Activated CD8-positive, alpha-beta memory T cell treated with anti-CD3 and anti-CD28 coated beads, Interleukin-2, amount 50 U/mL, for 48 hours (primary cell): ENCODE measurements around the gene MYMK.

ENCODE experiments used
- DNase-seq: peaks from one replicate; pipeline ENCODE4 v3.0.0-alpha.2; 2020

The MYMK gene

DNA sequence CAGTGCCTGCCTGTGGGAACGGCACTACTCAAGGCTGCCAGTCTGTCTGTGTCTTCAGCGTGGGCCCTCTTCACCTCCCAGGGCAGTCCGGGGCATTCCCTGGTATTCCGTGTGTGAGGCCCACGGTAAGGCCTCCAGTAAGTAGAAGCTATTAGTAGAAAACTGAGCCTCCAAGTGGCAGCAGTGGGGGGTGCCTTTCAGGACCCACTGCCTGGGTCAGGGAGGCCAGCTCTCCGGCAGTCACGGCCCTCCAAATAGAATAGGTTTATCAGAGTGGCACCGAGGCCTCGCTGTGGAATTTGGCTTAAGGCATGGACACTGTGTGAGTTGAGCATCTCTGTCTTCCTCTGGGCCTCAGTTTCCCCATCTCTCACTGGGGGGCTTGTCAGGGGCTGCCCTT lies 32.8 kb upstream of the MYMK start:
- no peak for DNase-seq

- DNase-seq = no peak
Observed at GRCh38 chr9:133556354-133556753, 31.6 kb upstream of the MYMK start.

GRCh38 chr9:133554729-133555128 lies 30.0 kb upstream of the MYMK start:
- DNase-seq = no peak

DNA sequence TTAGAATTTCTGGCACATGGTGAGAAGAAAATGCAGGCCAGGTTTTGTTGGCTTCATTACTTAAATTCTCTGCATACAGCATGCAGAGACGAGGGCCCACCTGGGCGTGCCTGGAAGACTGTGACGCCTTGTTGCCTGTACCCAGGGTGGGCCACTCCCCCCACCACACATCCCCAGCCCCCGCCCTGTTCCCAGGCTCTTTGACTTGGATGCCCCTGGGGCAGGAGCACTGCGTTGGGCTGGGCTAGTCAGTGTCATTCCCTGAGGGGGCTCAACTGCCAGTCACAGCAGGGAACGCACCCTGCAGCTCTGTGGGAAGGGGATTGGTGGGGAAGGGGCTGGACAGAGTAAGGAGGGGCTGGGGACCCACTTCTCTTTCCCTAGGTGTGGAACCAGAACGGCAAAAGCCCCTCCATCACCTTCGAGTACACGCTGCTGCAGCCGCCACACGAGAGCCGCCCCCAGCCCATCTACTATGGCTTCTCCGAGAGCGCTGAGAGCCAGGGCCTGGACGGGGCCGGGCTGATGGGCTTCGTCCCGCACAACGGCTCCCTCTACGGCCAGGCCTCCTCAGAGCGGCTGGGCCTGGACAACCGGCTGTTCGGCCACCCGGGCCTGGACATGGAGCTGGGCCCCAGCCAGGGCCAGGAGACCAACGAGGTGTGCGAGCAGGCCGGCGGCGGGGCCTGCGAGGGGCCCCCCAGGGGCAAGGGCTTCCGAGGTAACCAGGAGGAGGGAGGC lies 29.4 kb upstream of the MYMK start:
- DNase-seq = no peak

DNA sequence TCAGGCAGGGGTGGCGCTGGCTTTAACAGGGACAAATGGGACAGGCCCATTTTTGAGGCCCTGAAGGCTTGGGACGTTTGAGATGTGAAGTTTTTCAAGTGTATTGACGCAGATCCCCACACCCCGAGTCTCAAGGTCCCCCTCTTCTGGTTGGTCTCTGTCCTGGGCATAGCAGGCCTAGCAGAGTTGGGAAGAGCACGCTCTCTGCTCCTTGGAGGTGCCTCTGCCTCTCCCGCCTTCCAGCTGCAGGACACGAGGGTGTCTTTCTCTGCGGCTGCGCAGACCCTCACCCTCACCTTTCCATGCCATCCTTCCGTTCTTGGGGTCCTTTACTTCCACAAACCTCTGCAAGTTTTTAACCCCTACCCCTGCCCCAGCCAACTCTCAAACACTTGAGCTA lies 28.4 kb upstream of the MYMK start:
- no peak for DNase-seq

DNA sequence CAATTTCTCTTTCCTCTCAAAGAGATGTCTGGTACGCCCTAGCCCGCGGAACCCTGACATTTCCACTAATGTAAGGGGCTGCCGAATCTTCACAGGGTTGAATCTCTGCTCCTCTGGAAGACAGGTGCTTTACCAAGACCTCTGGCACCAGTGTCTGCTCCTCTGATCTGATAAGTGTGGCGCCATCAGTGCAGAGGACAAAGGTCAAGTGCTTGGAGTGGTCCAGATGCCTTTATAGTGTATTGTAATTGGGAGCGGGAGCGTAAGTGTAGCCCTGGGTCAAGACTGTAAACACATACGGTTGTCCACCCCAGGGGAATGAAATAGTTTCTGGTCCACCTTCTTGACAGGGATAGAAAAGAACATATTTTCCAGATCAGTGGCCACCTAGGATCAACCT lies 27.5 kb upstream of the MYMK start:
- no peak for DNase-seq

DNA sequence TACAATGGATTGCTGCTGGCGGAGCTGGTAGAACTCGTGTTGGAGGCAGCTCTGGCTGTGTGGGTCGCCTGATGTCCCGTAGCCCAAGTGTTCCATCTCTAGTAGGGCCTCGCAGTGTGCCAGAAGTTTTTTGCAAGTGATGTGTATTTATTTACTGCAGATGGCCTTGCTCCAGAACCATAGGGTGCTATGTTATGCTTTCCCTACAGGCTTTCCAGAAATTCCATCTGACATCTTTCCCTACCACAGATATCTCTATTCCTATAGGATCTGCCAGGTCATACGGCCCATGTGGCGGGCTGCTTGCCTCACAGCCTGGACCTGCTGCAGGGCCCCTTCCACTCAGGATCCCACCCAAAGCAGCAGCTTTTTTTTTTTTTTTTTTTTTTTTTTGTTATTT lies 26.7 kb upstream of the MYMK start:
- no peak for DNase-seq

- no peak for DNase-seq
Observed at GRCh38 chr9:133547116-133547515, 22.4 kb upstream of the MYMK start.

- no peak for DNase-seq
Observed at GRCh38 chr9:133546287-133546680, 21.5 kb upstream of the MYMK start.

DNA sequence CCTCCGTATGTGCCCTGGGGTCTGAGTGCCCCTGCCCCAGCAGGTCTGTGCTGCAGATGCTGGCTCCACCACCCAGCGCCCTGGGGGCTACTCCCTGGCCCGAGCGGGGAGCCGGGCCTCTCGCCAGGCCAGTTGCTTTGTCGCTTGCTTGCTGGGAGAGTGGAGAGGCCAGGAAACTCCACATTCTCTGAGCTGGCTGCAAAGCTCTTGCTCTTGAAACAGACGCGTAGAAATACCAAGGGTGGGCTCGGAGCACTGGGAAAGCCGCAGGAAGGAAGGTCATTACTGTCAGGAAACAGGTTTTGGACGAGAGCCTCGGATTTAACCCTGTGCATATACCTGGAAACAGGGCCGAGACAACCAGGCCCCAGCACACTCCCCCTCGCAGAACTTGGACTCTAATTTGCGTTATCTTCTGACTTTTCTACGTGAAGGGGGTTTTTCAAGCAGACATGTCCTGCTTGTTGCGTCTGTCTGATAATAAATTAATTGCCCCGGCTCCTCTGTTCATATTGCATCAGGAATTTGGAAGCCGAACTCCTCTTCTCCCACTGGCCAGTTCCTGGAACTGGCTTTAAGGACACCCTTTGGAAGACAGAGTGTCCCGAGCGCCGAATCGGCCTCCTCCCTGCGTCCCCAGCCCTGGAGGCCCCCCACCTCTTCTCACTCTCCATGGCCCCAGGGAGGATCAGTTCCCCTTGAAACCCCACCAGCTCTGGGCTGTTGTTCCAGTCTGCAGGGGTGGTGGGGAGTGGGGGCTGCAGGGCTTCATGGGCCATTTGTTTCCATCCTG lies 20.9 kb upstream of the MYMK start:
- no peak for DNase-seq

DNA sequence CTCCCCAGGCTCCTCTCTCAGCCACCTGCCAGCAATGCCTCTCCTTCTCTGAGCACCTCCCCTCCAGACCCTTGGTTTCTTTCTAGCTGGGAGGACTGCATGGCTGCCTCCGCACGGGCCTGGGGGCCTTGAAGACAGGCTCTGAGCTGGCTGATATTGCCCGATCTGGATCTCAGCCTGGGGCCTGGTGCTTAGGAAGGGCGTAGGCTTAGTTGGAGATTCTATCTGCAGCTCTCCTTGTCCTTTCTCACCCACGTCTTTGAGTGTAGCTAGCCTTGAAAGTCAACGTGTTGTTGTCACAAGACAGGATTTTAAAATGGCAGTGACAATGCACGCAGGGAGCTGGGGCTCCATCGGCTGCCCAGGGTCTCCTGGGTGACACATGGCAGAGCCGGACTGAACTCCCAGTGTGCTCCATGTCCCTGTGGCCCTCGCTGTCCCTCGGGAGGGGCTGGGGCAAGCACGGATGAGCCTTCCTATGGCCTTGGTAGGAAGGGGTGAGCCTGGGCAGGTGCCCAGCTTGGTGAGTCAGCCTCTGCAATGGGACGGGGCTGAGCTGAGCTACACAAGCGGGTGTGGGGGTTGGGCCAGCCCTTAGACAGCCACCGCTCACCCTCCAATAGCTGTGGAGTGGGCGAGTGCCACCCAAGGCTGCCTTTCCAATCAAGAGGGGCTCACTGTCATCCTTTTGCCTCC lies 19.2 kb upstream of the MYMK start:
- DNase-seq = no peak

- DNase-seq = no peak
Observed at GRCh38 chr9:133542002-133542401, 17.2 kb upstream of the MYMK start.

GRCh38 chr9:133540698-133541025 lies 15.9 kb upstream of the MYMK start:
- no peak for DNase-seq

DNA sequence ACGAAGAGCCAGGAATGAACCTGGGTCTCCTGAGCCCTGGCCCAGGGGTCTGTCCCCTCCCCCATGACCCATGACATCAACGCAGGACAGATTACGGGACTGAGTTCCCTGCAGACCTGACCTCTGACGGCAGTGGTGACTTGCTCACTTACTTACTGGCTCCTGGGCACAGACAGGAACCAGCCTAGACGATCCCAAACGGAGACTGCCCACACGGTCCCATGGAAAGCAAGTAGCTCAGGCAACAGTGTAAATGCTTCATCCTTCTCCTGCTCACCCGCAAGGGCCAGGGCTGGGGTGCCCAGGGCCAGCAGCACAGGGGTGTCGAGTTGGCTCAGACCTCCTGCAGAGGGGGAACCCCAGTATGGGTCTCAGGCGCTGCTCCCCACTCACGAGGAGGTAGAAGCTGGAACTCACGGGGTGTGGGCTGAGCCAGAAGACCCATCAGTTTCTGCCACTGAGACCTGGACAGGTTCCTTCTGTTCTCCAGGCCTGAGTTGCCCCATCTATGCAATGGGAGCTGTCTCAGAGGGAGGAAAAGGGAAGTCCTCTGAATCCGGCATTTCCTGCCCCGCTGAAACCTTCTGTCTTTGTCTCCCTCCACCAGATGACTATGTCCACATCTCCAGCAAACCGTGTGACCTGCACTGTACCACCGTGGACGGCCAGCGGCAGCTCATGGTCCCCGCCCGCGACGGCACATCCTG lies 15.4 kb upstream of the MYMK start:
- DNase-seq = no peak

DNA sequence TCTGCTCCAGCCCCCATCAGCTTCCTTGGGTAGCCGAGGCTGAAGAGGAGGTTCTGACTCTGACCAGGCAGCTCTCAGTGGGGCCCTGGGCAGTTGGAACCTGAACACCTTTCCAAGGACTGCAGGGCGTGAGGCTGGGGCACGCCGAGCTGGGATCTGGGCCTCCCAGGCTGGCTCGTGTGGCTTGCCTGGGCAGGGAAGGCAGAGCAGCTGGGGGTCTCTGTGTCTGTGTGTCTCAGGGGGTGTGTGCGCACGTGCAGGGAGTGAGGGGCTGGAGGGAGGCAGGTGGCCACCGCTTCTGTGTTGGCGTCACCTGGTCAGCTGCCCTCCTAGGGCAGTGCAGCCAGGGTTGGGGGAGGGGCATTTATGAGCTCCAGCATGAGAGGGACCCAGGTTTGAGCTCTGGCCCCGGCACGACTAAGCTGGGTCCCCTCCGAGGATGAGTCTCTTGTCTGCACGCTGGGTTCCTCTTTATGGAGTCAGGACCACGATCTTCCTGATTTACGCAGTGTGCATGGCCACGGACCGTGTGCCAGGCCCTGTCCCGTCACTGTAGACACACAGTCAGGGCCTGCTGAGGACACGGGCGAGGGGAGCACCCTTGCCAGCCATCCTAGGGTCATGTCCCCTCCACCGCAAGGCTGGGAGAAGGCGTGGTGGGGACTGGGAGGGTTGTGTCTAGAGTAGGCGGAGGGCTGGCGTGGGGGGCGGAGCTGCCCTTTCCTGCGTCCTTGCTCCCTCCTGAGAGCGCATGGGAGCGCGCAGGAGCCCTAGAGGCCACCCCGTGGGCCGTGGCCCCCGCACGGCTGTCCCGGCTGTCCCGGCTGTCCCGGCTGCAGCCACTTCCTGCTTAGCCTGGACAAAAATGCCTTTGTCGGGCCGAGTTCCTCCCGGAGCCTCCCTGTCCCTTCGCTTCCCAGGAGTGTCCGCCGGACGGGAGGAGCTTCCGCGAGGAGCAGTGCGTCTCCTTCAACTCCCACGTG lies 14.4 kb upstream of the MYMK start:
- no peak for DNase-seq

DNA sequence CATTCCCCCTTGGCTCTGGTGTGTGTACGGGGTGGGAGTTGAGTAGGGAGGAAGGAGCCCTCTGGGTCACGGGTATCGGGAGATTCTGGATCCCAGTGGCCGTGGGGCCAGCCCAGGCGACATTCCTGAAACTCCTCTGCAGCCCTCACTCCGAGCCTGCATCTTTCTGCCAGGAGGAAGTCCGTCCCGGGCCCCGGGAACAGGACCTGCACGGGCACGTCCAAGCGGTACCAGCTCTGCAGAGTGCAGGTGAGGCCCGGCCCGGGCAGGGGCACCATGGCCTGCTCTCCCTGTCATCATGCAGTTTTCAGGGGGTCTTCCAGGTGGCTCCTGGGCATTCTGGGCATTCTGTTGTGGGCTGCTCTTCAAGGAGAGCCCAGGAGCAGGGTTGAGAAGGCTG lies 13.4 kb upstream of the MYMK start:
- no peak for DNase-seq

DNA sequence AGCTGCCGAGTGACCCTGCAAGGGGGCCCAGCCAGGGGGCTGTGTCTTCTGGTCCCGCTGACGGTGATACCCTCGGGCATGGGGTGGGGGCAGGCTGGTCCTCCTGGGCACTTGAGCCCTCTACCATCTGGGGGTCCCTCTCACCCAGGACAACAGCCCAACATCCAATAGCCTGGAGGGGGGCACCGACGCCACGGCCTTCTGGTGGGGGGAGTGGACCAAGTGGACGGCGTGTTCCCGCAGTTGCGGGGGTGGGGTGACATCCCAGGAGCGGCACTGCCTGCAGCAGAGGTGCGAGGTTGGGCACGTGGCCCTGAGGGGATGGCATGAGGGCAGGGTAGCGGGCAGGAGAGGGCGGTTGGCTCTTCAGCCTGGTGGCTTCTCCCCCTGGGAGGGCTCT lies 12.5 kb upstream of the MYMK start:
- no peak for DNase-seq

- no peak for DNase-seq
Observed at GRCh38 chr9:133536536-133536935, 11.8 kb upstream of the MYMK start.

GRCh38 chr9:133536080-133536479 lies 11.3 kb upstream of the MYMK start:
- DNase-seq = no peak

GRCh38 chr9:133535306-133535877 lies 10.6 kb upstream of the MYMK start:
- no peak for DNase-seq

GRCh38 chr9:133534346-133535291 lies 9.9 kb upstream of the MYMK start, which contains the start of gene ADAMTSL2:
Gene ADAMTSL2, plus strand, starts transcription at chr9:133534704. Its CDS starts 2,009 bp downstream, at chr9:133536713.
- DNase-seq = peak; percentile 57
